ENCODE results near the gene IFNAR1.

IFNAR1 gene

DNA sequence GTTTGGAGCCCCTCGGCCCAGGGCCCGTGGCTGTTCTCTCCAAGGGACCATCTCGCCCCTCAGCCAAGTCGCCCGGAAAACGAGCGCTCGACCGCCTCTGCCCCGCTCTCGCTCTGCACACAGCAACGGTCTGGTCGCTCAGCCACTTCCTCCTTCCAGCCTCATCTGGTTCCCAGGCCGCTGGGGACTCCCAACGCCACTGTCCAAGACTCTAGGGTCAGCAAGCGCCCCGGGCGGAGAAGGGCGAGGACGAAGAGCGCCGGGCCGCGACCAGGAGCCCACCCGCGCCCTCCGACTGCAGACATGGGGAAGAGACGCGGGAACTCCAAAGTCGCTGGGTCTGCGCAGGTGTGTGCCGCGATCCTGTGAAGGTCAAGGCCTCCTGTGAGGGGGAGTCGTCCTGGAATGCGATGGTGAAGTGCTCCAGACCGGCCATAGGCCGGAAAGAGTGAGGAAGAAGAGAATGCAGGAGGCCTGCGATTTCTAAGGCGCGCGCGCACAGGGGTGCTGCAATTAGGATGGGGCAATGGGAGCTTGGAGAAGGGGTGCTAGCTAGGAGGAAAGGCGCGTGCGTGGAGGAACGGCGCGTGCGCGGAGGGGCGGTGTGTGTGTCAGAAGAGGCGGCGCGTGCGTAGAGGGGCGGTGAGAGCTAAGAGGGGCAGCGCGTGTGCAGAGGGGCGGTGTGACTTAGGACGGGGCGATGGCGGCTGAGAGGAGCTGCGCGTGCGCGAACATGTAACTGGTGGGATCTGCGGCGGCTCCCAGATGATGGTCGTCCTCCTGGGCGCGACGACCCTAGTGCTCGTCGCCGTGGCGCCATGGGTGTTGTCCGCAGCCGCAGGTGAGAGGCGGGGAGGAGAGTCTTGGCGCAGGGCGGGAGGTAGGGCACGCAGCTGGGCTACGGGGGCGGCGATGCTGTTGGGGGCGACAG is at the start of gene IFNAR1:
TSS of gene IFNAR1 (plus strand) at position 680 of the 931 bp plus-strand sequence. CDS start at position 766, 86 bp downstream.
- peak; percentile 98 for DNase-seq

DNA sequence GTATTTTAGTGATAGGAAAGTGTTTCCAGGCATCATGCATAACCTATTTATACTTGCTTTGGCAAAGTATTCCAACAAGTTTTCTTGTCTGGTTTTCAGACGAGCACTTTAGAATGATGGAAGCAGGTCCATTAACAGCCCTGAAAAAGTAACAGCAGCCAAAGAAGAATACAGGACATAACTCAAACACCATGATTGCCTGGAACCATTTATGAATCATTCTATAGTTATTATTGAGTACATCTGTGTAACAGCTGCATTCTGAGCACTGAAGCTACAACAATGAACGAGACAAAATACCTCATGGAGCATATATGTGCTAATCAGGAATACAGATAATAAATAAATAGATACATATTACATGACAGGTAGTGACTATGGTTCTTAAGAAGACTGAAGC is 46.0 kb upstream of the IFNAR1 start:
- no peak for DNase-seq

- no peak for DNase-seq
These were observed 45.4 kb upstream of the IFNAR1 start for GRCh38 chr21:33279330-33279820.

DNA sequence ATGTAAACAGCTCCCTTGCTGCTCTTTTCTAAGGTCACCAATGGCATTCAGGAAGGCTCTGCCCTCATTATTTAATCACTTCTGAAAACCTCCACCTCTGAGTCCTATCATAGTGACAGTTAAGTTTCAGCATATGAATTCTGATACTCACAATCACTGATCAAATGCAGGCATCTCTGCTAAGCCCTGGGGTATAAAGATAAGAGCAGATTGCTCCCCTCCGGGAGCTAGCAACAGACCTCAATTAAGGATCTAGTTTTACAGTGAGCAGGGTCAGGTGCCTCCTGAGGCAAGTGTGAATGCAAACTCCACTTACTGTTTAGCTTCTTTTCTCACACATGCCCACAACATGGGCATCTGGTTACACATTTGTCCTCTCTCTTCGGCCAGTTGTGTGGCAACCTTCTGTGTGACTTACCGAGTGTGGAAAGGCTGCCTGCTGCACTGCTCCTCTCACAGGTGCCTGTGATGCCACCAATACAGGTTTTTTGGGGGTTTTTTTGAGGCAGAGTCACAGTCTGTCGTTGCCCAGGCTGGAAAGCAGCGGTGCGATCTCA is 43.6 kb upstream of the IFNAR1 start:
- no peak for DNase-seq

DNA sequence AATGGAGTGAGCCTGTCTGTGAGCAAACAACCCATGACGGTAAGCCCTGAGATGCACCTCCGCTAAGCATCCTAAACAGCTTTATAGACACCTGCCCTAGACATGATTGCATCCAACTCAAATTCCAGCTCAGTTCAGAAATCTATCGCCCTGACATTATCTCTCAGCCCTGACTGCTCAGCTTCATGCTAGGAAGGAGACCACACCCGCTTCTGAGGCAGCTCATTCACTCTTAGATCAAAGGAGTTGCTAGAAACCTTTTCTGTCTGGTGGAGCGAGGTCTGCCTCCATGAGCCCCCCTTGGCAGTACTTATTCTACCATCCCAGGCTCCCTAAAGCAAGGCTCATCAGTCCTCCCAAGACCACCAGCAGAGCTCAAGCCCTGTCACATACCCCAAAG is 41.6 kb upstream of the IFNAR1 start:
- no peak for DNase-seq

- no peak for DNase-seq
These were observed 38.7 kb upstream of the IFNAR1 start for GRCh38 chr21:33286076-33286475.

DNA sequence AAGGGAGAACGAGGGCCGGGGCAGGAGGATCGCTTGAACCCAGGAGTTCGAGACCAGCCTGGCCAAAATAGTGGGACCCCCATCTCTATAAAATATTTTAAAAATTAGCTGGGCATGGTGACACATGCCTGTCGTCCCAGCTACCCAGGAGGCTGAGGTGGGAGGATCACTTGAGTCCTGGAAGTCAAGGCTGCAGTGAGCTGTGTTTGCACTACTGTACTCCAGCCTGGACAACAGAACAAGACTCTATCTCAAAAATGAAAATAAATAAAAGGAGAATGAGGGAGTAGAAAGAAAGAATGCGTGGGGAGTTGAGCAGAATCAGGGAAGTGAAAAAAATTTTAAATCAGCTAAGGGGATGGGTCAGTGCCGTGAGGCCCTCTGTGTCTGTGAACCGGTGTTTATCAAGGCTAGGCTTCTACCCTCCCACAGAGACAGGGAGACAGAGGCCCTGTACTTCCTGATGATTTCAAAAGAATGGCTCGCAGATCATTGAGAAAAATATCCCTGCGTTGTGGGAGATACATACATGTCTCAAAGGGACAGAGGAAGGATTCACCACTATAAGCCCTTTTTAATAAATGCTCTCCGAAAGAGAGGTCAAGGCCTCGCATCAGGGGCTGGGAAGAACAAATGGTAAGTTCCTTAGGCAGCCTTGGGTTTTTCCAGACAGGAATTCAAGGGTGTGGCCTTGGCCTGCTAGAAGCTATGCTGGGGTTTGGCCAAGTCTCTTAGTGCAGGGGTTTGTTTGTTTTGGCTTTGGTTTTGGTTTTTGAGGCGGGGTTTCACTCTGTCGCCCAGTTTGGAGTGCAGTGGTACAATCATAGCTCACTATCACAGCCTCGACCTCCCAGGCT is 37.9 kb upstream of the IFNAR1 start:
- no peak for DNase-seq

GRCh38 chr21:33289199-33289819 is 35.5 kb upstream of the IFNAR1 start:
- no peak for DNase-seq

DNA sequence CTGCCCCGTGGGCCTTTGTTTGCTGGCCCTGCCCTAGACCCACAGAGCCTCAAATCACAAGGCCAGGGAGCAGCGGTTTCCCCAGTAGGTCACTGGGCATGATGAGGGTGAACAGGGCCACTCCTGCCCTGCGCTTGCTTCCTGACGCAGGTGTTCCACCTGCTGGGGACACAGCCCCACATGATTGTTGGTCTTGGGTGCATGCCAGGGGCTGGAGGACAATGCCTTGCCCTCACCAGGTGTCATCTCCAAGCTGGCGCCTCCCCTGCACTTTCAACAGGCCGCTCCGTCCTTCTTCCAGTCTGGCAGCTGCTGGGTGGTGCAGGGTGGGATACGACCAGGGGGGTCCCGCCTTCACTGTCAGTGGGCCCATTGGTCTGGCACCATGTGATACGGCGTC is 34.3 kb upstream of the IFNAR1 start:
- no peak for DNase-seq

GRCh38 chr21:33291686-33292085 is 33.1 kb upstream of the IFNAR1 start:
- no peak for DNase-seq

DNA sequence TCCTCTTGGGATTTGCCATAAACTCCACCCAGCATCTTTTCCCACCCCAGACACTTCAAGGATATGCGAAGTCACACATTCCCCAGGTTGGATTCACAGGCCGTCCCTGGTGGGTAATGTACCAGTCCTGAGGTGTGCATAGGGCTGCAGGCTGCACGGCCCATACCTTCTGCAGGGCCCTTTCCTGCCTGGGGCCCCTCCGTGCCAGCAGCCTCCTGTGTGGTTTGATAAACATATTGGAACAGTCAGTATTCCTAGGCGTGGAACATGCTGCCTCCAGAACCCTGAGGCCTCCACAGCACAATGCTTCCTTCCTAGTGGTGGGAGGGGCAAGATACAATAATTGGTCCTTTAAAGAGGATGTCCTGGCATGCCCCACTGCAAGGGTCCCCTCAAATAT is 32.0 kb upstream of the IFNAR1 start:
- DNase-seq: no peak

GRCh38 chr21:33293136-33293535 is 31.6 kb upstream of the IFNAR1 start:
- DNase-seq: no peak

GRCh38 chr21:33293811-33294216 is 31.0 kb upstream of the IFNAR1 start:
- DNase-seq: no peak

GRCh38 chr21:33296156-33296555 is 28.6 kb upstream of the IFNAR1 start:
- DNase-seq: peak; percentile 72

- peak; percentile 66 for DNase-seq
These were observed 25.5 kb upstream of the IFNAR1 start for GRCh38 chr21:33299181-33299752.

DNA sequence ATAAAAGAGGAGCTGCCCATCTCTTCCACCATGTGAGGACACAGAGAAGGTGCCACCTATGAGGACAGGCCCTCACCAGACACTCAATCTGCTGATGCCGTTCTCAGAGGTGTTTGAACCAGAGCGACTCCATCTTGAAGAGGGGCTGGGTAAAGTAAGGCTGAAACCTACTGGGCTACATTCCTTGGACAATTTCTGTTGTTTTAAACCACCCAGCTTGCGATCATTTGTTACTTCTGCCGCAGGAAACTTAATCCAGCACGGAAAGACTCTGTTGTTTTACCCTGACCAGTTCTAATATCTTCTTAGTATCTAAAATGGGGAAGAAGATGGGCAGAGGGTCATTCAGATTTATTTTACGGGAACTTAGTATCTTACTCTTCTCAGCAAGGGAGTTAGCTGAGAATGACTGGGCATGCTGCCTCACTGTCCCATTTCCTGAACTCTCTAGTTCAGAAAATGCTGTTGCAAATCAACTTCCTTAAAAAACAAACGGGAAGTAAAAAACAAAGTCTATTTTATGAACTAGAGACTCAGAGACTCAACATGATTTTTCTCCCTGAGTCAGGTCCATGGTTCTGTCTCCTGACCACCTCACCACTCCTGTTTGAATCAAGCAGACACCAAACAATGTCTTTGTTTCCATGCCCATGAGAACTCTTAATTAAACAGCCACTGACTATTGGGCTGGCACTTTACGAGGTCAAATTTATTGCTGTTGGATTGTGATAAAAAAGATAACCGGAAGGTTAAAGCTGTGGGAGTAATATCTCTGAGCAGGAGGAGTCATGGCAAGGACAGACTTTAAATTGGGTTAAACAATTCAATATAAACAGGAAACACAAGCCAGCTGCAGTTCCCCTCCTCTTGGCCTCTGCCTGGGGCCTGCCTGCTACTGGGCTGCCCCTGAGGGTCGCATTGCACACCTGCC is 23.8 kb upstream of the IFNAR1 start:
- peak; percentile 58 for DNase-seq

DNA sequence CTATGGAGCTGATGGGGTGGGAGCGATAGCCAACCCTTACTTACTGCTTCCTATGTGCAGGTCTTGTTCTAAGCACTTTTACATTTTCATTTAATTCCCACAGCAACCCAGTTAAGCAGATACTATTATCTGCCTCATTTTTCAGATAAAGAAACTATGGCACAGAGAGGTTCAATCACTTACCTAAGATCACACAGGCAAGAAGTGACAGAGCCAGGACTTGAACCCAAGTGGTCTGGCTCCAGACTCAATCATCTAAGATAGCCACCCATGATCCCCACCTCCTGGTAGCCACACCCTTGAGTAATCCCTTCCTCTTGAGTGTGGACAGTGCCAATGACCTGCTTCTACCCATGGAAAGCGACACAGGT is 23.2 kb upstream of the IFNAR1 start:
- no peak for DNase-seq

DNA sequence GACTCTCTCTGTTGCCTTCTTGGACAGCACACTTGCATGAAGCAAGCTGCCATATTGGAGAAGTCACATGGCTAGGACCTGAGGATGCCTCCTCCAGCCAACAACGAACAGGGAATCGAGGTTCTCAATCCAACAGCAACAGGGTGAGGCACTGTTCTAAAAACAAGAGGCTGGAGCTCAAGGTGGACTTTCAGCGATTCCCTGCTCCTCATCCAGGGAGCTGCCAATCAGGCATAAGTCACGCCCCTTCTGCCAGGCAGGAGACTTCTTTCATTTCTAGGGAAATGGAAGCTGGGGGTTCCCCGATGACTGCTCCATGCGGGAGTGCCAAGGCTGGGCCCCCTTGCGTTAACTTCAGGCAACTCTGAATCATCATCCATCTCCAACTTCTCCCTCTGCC is 22.7 kb upstream of the IFNAR1 start:
- DNase-seq: no peak

- DNase-seq: no peak
These were observed 22.0 kb upstream of the IFNAR1 start for GRCh38 chr21:33302796-33303195.

DNA sequence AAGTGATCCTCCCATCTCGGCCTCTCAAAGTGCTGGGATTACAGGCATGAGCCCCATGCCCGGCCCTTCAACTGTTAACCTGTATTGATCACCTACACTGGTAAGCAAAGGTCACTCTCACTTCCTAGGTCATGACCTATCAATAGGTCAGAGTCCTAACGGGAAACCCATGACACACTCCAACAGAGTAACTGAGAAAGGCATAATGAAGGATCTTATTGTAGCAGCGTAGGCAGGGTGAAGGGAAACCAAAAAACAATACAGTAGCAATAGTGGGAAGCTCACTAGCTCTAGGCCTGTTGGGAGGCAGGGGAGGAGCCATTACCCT is 19.5 kb upstream of the IFNAR1 start:
- no peak for DNase-seq

DNA sequence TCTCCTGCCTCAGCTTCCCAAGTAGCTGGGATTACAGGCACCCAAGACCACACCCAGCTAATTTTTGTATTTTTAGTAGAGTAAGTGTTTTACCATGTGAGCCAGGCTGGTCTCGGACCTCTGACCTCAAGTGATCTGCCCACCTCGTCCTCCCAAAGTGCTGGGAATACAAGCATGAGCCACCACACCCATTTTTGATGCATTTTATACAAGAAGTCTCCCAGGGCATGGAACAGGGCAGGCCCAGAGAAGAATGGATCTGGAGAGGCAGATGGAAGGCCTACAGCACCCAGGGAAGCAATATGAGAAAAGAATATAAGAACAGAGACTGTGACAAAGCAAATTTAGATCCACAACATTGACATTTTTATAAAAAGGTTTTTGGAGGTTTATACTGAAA is 18.8 kb upstream of the IFNAR1 start:
- no peak for DNase-seq
